Heart left ventricle (tissue), 16 donors: ENCODE data around the gene OPCML. TPM values are rescaled to one million over a fixed set of nuclear protein-coding genes. Genes with fewer than 3 reads are reported as not detected.
A peak's percentile ranks its signal among the peaks of the same experiment; 100 is the strongest.

Source experiments
- ATAC-seq, 4 donors: fragments of 200-7000 bp; cut with Tn5 transposase; one replicate each; pipeline ENCODE4 v1.9.1; 2020 to 2022; ENCODE audit warnings: moderate library complexity in 4 of 4, mild to moderate bottlenecking in 3 of 4, moderate number of reproducible peaks in 1 of 4
- DNase-seq, 5 donors: peaks; one replicate each; pipeline ENCODE4 v3.0.0-alpha.2; 2020
- H3K27ac ChIP-seq, 12 donors: fragments of 200-600 bp; sonication (generic) in 4 of 12; one replicate each; pipeline versions ENCODE4 v1.5.0 to v1.8.0; 2016 to 2022; ENCODE audit warnings: mild to moderate bottlenecking in 2 of 12
- H3K27me3 ChIP-seq, 9 donors: fragments of 200-600 bp; sonication (generic) in 2 of 9; one replicate each; pipeline versions ENCODE4 v1.5.1 to v1.8.0; 2016 to 2022; ENCODE audit warnings: mild to moderate bottlenecking in 3 of 9
- H3K36me3 ChIP-seq, 9 donors: fragments of 200-600 bp; sonication (generic) in 2 of 9; one replicate each; pipeline versions ENCODE4 v1.5.0 to v1.8.0; 2018 to 2022; ENCODE audit warnings: mild to moderate bottlenecking in 2 of 9
- H3K4me1 ChIP-seq, 12 donors: fragments of 200-600 bp; sonication (generic) in 4 of 12; one replicate each; pipeline versions ENCODE4 v1.5.0 to v1.8.0; 2016 to 2022; ENCODE audit warnings: mild to moderate bottlenecking in 3 of 12
- H3K4me3 ChIP-seq, 12 donors: fragments of 200-600 bp; sonication (generic) in 4 of 12; one replicate each; pipeline versions ENCODE4 v1.5.0 to v1.8.0; 2017 to 2022; ENCODE audit warnings: mild to moderate bottlenecking in 9 of 12, moderate library complexity in 4 of 12
- H3K9me3 ChIP-seq, 12 donors: fragments of 200-600 bp; sonication (generic) in 4 of 12; one replicate each; pipeline versions ENCODE4 v1.5.0 to v1.8.0; 2016 to 2022; ENCODE audit warnings: mild to moderate bottlenecking in 1 of 12
- POLR2A ChIP-seq, 2 donors: fragments of 450-650 bp; IDR thresholded peaks; one replicate each; pipeline ENCODE4 v1.6.1; 2017; ENCODE audit warnings: antibody characterized with exemption in 2 of 2, mild to moderate bottlenecking in 2 of 2, moderate library complexity in 2 of 2
- WGBS, 4 donors: extraction: QIAGEN DNeasy Blood & Tissue Kit in 2 of 4; methylation state at CpG; one replicate each; pipeline versions ENCODE4 v1.1.5 to v1.1.7; 2013 to 2018; 5-methylcytosine and 5-hydroxymethylcytosine counted together
- intact Hi-C, 10 donors: fragments of 100-400 bp; cut with DNase I; formaldehyde crosslinking; loops; one replicate each; pipeline versions ENCODE4 v1.11.1 to v1.14.2; 2022
- polyA plus RNA-seq, 2 donors: library from polyadenylated mRNA; stranded (reverse); fragments of 200-250 nt; gene quantifications; one replicate each; pipeline ENCODE4 v1.2.3, GENCODE V29; 2013
- total RNA-seq, 9 donors: library from RNA; depleted of rRNA in 2 of 9; stranded (reverse); fragments of >200 nt in 2 of 9; fragmentation: NEBNext Ultra II Directional in 3 of 9; extraction: Animal tissue kit (Norgen Biotek cat#: 25700) in 3 of 9; gene quantifications; one replicate each; pipeline versions ENCODE4 v1.1.0 to v1.2.4, GENCODE V29; 2016 to 2023
- TF ChIP-seq, protein P1 (sequence below), 12 donors: fragments of 200-600 bp; sonication (generic) in 4 of 12; IDR thresholded peaks; one replicate each; pipeline versions ENCODE4 v1.5.0 to v1.8.0; 2018 to 2022; ENCODE audit warnings: antibody characterized with exemption in 12 of 12, mild to moderate bottlenecking in 5 of 12
- donor health status: ischemic (EF 13 %, LVEDD 7.1; RV severe dilation, severe dysfunction).
- donor health status: healthy with polysubstance abuse.
- donor health status: DM: no; HTN: yes; CAD: no.
- donor health status: DM: no; HTN: no; CAD: no.
- donor health status: ischemic (EF 25% LVEDD 6.9; RV normal size, moderate dysfunction).
- donor health status: ischemic (EF 25% LVEDD 5.7; RV mildly dilated, moderate dysfunction).
- donor health status: healthy.
- donor health status: DM: yes; HTN: yes; CAD: no.
- donor health status: ischemic (EF 35%, LVEDD 5.7; RV mildly dilated, moderate dysfunction).
- donor health status: nonischemic (EF 11% LVEDD 7.7; RV severe dilation, severe dysfunction).
- donor health status: DM: yes; HTN: yes; CAD: no.
- donor health status: PGD.
- donor health status: ischemic (EF 29% LVEDD 5.4; RV normal size, mild dysfunction).
- donor health status: nonischemic (EF 23%, LVEDD 6.1; RV moderate dilation, normal function).

OPCML gene
- total and polyA plus RNA-seq, 11 donors = 0.04 to 1.3 (median 0.23) TPM; not detected in 3

DNA sequence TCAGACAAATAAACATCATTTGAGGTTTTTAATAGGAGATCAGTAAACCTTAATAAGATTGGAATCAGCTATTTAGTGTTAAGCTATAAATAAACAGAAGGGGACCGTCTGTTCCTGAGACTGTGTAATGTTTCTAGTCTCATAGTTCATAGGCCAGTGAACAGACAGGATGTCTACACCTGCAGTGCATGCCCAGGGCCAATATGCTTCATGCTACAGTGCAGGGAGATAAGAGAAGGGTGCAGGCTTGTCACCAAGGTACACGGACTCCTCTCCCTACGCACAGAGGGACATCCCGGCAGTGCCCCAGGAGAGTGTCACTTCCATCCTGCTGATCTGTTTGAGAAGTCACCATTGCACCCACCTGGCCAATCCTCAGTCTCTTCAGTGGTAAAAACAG, 148.6 kb downstream of the OPCML start:
- TF ChIP-seq POLR2A (IDR thresholded peaks at IDR 0.05) = no peak
- TF ChIP-seq, protein P1, sequence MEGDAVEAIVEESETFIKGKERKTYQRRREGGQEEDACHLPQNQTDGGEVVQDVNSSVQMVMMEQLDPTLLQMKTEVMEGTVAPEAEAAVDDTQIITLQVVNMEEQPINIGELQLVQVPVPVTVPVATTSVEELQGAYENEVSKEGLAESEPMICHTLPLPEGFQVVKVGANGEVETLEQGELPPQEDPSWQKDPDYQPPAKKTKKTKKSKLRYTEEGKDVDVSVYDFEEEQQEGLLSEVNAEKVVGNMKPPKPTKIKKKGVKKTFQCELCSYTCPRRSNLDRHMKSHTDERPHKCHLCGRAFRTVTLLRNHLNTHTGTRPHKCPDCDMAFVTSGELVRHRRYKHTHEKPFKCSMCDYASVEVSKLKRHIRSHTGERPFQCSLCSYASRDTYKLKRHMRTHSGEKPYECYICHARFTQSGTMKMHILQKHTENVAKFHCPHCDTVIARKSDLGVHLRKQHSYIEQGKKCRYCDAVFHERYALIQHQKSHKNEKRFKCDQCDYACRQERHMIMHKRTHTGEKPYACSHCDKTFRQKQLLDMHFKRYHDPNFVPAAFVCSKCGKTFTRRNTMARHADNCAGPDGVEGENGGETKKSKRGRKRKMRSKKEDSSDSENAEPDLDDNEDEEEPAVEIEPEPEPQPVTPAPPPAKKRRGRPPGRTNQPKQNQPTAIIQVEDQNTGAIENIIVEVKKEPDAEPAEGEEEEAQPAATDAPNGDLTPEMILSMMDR (IDR thresholded peaks at IDR 0.05) = no peak
- no peaks in the 10 kb centered on the region for H3K9me3 ChIP-seq
- no peaks in the 10 kb centered on the region for H3K36me3 ChIP-seq
- no peak overlapping the region for H3K4me3 ChIP-seq
- no peaks in the 10 kb centered on the region for H3K27me3 ChIP-seq
- H3K4me1 ChIP-seq = peaks cover 0 to 22% (median 2%) of the 10 kb centered on the region in 12 donors
- ATAC-seq (no peak), DNase-seq (no peak)
- WGBS, 4 donors = 81 to 89% (median 85%) methylated on average over 3 to 4 of the region's 4 CpGs
- intact Hi-C loops = no loop called here
- H3K27ac ChIP-seq = no peak overlapping the region

DNA sequence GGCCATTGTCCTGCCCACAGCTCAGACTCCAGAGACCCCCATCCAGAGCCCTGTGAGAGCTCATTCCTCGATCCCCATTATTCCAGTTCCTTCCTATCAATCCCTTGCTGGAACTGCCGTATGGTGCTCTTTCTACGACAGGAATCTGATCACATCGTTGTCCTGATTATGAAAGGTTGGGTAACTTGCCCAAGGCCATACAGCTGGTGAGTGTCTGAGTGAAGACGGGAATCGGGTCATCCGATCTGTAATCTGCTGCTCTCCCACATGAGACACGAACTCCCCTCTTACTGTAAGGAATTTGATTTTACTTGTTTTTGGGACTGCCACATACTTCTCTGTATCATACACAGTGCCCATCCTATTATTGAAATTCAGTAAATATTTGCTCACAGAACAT, 149.1 kb downstream of the OPCML start:
- ATAC-seq (no peak), DNase-seq (no peak)
- H3K4me3 ChIP-seq = no peak overlapping the region
- H3K36me3 ChIP-seq = no peaks in the 10 kb centered on the region
- no peaks in the 10 kb centered on the region for H3K27me3 ChIP-seq
- 67 to 87% (median 70%) methylated on average over 7 to 8 of the region's 8 CpGs for WGBS, 4 donors
- TF ChIP-seq POLR2A (IDR thresholded peaks at IDR 0.05) = no peak
- TF ChIP-seq, protein P1 (IDR thresholded peaks at IDR 0.05) = no peak
- peaks cover 0 to 22% (median 2%) of the 10 kb centered on the region in 12 donors for H3K4me1 ChIP-seq
- no peaks in the 10 kb centered on the region for H3K9me3 ChIP-seq
- intact Hi-C loops = no loop called here
- no peak overlapping the region for H3K27ac ChIP-seq

DNA sequence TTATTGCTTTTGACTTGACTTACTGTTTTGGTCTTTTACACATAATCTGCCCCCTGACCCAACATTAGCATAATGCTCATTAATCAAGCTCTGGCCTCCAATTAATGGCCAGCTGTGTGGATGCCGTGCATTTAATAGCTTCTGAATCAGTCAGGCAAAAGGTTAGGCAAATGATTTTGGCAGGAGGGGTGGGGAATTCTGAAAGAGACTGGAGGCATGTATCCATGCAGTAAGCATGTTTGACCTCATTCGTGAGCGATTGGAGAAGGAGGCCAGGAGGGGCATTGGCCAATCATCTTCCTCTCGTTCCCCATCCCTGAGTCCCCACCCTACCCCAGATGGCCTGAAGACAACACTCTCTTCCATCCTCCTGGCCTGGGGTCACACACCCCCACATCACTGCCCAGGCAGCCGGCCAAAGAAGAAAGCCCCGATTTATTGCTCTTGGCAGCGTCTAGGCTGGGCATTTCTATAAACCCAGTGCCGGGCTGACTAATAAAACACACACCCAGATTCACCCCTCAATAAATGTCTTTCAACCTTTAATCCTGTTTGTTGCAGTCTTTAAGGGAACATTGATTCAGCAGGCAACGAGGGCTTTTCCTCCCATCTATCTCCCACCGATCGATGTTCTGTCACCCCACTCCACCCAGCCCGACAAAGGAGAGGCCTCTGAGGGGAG, 150.0 kb downstream of the OPCML start:
- intact Hi-C loops = no loop called here
- Histone ChIP-seq H3K4me3 (no peak overlapping the region), H3K36me3 (no peaks in the 10 kb centered on the region), H3K27me3 (no peaks in the 10 kb centered on the region), H3K4me1 (peaks cover 0 to 19% (median 2%) of the 10 kb centered on the region in 12 donors), H3K9me3 (no peaks in the 10 kb centered on the region), H3K27ac (no peak overlapping the region)
- WGBS, 4 donors = 86 to 92% (median 88%) methylated on average over 12 of the region's 12 CpGs
- DNase-seq (no peak), ATAC-seq (peak in 1 of 4 donors; percentile 47)
- TF ChIP-seq, protein P1 (IDR thresholded peaks at IDR 0.05) = no peak
- no peak for TF ChIP-seq POLR2A (IDR thresholded peaks at IDR 0.05)

DNA sequence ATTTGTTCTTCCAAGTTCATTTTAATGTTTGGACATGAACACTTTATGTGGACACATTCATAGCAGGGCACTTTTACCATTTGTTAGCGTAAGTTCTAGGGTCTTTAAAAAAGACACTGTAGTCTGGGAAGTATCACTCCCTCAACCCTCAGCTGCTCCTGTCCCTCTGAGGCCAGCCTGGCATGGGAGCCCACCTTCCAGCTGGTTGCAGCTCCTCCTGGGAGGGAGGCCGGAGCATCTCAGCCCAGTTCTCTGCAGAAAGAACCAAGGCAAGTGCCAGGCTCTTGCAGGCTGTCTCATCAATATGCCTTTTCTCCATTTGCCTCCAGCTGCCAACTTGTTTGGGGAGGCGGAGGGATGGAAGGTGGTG, 150.6 kb downstream of the OPCML start:
- H3K27me3 ChIP-seq = no peaks in the 10 kb centered on the region
- TF ChIP-seq POLR2A (IDR thresholded peaks at IDR 0.05) = no peak
- TF ChIP-seq, protein P1 (IDR thresholded peaks at IDR 0.05) = no peak
- peaks cover 0 to 13% (median 0%) of the 10 kb centered on the region in 12 donors for H3K4me1 ChIP-seq
- WGBS, 4 donors = 74 to 95% (median 86%) methylated on average over 3 of the region's 3 CpGs
- H3K9me3 ChIP-seq = no peaks in the 10 kb centered on the region
- H3K4me3 ChIP-seq = no peak overlapping the region
- DNase-seq = no peak
- no peak overlapping the region for H3K27ac ChIP-seq
- no peaks in the 10 kb centered on the region for H3K36me3 ChIP-seq
- no peak for ATAC-seq
- intact Hi-C loops = no loop called here
